G401 (cell line): ENCODE data around the gene PHPT1. TPM values are rescaled to one million over a fixed set of nuclear protein-coding genes. Genes with fewer than 3 reads are reported as not detected.
A peak's percentile ranks its signal among the peaks of the same experiment; 100 is the strongest.
"Not testable (repeated sequence)": the region's sequence is repeated elsewhere in the genome, so short reads cannot be mapped to it uniquely, and the experiment has no call there.

Experiments
- DNase-seq: peaks from one replicate; pipeline ENCODE4 v3.0.0-alpha.2; 2015; ENCODE audit warnings: low spot score
- in situ Hi-C: cut with HindIII; loops from 2 replicates; pipeline ENCODE4 v1.10.0; 2016; ENCODE audit warnings: low sequenced_read_pairs, mixed read lengths
- total RNA-seq: library from RNA; depleted of rRNA; stranded (reverse); fragments of >200 nt; shearing (Covaris generic); gene quantifications from 2 replicates; pipeline ENCODE4 v1.2.3, GENCODE V29; 2014; rRNA removed

Gene PHPT1
- 139 and 226 TPM in 2 replicates for total RNA-seq

DNA sequence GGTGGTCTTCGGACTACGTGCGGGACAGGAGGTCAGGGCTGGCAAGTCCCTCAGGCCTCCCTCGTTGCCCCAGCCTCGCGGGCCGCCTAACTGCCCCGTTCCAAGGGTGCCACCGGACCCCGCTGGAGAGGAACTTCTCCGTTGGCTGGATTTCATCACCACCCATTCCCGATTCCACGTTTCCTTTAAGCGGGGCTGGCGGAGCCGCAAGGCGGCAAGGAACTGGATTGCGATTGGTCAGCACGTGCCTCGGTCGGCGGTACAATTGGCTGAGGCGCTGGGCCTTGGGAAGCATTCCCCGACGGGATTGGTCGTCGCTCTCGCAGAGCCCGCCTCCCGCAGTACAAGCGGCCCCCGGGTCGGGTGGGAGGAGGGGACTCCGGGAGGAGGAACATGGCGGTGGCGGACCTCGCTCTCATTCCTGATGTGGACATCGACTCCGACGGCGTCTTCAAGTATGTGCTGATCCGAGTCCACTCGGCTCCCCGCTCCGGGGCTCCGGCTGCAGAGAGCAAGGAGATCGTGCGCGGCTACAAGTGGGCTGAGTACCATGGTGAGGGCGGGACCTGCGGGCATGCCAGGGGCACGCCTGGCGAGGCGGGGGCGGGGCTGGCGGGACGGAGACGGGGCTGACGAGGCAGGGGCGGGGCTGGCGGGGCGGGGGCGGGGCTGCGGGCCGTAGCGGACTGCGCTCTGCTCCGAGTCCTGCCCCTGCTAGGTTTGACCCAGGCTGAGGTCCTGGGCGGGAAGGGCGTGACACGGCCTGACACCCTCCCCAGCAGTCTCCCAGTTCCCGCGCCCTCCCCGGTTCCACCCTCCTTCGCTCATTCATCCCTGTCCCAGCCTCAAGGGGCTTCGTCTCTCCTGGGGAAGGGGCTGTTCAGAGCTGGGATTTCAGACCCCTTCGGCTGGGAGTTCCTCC, at the start of gene PHPT1:
TSS of gene PHPT1 (plus strand) at position 372 of the 922 bp plus-strand sequence. CDS start at position 394, 22 bp downstream.
- peak; percentile 99 for DNase-seq
- in situ Hi-C loops = no loop called here

DNA sequence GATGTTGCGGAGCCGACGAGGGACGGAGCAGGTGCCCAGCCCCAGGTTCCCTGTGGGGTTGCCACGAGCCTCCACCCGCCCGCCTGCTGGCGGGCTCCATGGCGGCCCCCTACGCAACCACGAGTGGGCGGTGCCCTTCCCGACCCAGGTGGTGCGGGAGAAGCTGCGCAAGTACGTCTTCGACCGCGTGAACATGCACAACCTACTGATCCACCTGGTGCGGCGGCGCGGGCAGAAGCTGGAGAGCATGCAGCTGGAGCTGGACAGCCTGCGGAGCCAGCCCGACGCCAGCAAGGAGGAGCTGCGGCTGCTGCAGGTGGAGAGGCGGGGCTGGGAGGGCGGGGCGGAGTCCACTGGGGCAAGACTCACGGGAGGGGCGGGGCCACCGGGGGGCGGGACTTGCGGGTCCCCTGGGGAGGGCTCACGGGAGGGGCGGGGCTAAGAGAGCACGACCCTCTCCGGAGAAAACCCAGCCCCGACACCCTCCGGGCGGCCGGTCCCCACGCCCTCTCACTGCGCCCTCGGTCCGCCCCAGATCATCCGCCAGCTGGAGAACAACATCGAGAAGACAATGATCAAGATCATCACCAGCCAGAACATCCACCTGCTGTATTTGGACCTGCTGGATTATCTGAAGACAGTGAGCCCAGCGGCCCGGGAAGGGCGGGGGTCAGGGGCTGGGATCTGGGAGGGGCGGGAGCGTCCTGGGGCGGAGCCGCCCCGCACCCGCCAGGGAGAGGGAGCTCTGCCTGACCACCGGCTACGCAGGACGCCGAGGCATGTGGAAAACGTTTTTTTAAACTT, 49.2 kb upstream of the PHPT1 start:
- DNase-seq = peak; percentile 89
- in situ Hi-C loops = no loop called here

DNA sequence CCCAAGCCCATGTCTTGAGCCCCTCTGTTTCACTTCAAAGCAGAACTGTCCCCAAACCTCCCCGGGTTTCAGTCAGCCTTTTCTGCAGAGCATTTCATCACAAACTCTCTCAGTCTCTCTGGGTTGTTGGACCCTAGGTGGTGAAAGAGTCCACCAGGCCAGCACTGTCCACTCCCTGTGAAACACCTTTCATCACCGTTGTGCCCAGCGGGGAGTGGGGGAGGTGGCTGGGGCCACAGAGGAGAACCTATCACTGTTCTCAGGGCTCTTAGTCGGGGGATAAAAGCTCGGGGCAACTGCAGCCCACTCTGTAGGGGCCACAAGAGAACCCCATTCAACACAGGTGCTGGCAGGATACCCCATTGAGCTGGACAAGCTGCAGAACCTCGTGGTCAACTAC, 46.9 kb upstream of the PHPT1 start:
- no peak for DNase-seq
- in situ Hi-C loops = no loop called here

DNA sequence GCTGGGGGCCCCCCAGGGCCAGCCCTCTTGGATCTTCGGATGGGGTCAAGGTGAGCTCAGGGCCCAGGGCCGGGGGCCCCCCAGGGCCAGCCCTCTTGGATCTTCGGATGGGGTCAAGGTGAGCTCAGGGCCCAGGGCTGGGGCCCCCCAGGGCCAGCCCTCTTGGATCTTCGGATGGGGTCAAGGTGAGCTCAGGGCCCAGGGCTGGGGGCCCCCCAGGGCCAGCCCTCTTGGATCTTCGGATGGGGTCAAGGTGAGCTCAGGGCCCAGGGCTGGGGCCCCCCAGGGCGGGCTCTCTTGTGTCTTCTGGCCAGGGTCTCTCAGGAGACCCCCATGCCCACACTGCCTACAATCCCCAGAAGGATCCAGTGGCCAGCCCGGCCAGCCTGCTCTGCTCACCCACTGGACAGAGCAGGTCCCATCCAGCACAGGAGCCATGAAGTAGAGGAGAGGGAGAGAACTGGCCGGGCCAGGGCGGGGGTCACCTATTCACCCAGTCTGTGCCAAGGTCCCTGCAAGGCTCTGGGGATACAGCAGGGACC, 46.1 kb upstream of the PHPT1 start:
- DNase-seq, in situ Hi-C loops: not testable (repeated sequence)

DNA sequence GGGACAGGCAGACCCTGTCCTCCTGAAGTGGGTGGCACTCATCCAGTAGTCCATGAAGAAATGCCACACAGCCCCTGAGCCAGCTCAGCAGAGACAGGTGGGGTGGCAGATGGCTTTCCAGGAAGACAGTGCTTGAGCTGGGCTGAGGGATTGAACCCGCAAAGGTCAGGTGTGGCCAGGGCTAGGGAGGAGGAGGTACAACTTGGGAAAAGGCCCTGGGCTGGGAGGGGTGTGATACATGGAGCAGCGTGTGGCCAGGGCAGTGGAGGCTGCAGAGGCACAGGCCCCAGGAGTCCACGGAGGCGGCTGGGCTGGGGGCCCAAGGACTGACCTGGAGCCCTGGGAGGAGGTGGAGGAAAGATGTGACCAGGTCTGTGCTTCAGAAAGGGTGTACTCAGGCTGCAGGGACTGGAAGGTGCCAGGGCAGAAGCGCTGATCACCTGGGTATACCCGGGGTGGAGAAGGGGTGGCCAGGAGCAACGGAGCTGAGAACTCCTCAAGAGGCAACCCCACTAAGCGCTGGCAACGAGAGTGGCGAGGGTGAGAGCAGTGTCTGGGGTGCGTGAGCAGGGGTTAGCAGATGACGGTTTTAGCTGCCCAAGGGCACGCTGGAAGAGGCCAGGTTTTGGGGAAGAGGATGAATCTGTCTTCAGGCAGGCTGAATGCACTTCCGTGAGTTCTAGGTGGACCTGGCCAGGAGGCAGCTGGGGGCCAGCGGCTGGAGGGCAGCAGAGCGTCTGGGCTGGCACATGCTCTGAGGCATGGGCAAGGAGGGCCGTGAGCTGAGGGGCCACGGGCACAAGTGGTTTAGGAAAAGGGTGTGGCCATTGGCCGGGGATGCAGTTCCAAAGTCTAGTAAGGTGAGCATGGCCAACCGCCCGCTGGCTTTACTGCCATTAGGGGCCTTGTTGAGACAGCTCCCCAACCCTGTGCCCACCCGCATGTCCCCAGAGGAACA, 45.4 kb upstream of the PHPT1 start:
- in situ Hi-C loops = no loop called here

GRCh38 chr9:136804509-136805206, 44.6 kb upstream of the PHPT1 start:
- no peak for DNase-seq
- in situ Hi-C loops = no loop called here

More for the DNA sequence above, 45.4 kb upstream of the PHPT1 start:
- DNase-seq = peak; percentile 69

DNA sequence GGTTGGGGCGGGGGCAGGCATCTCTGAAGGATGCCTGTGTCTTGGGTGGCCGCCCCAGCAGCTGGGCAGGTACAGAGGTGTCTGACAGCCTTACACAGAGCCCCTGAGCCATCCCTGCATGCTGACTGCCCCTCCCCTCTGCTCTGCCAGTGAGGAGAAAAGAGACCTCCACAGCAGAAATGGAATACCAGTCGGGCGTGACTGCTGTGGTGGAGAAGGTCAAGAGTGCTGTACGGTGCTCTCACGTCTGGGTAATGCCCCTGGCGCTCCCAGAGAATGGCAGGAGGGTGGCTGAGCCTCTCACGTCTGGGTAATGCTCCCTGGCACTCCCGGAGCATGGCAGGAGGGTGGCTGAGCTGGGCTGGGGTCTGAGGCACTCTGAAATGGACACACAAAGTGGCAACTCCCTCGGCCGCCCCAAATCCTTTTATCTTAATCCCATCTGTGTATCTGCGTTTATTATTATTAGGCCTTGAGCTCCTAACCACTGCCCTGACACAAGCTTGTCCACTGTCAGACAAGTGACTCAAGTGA, 43.9 kb upstream of the PHPT1 start:
- in situ Hi-C loops = no loop called here
- DNase-seq = no peak

- in situ Hi-C loops = no loop called here
- no peak for DNase-seq
Observed at GRCh38 chr9:136806067-136806466, 43.1 kb upstream of the PHPT1 start.

DNA sequence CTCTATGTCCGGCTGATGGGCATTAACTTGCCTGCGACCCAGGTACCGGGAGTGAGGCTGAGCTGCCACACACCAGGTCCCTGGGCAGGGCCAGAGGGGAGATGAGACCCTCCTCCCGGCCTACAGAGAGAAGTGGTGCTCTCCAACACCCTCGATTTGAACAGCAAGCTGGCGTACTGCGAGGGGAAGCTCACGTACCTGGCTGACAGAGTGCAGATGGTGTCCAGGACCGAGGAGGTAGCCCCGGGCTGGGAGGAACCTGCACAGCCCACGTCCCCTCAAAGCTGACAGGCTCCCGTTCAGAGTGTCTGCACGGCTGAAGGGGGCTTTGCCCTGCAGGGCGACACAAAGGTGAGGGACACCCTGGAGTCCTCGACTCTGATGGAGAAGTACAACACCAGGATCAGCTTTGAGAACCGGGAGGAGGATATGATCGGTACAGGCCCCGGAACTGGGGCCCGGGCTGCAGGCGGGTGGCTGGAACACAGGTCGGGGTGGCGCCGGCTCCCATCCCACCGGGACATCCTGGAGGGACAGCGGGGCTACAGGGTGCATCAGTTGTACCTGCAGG, 42.5 kb upstream of the PHPT1 start:
- in situ Hi-C loops = no loop called here
- DNase-seq = no peak

DNA sequence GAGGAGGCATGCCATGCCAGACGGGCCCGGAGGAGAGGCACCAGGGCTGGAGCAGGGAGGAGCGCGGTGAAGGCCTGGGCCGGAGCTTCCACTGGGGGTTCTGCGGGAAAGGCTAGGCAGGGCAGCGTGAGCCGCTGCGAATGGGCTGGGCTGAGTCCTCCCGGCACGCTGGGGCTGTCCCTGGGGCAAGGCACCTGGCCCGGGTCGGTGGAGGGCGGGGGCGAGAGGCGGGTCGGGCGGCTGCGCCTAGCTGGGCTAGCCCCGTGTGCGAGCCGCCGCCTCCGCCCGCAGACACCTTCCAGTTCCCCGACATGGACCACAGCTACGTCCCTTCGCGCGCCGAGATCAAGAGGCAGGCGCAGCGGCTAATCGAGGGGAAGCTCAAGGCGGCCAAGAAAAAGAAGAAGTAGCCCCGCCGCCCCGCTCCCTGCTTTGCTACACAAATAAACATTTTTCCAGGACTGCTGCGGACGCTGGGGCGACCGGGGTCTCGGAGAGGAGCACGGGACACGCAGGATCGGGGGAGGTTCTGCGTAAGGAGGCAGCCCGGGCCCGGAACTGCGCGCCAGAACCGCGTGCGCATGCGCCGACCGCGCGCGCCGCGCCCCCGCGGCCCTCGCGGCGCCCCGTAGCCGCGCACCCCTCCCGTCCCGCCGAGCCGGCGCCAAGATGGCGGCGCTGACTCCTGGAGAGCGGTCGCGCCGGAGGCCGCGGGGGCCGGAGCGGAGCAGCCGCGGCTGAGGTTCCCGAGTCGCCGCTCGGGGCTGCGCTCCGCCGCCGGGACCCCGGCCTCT, 41.7 kb upstream of the PHPT1 start, which contains the start of gene RABL6:
TSS of gene RABL6 (plus strand) at position 668 of the 794 bp plus-strand sequence. CDS start 249 bp downstream, outside the sequence.
- DNase-seq = peak; percentile 64
- in situ Hi-C loops = no loop called here

DNA sequence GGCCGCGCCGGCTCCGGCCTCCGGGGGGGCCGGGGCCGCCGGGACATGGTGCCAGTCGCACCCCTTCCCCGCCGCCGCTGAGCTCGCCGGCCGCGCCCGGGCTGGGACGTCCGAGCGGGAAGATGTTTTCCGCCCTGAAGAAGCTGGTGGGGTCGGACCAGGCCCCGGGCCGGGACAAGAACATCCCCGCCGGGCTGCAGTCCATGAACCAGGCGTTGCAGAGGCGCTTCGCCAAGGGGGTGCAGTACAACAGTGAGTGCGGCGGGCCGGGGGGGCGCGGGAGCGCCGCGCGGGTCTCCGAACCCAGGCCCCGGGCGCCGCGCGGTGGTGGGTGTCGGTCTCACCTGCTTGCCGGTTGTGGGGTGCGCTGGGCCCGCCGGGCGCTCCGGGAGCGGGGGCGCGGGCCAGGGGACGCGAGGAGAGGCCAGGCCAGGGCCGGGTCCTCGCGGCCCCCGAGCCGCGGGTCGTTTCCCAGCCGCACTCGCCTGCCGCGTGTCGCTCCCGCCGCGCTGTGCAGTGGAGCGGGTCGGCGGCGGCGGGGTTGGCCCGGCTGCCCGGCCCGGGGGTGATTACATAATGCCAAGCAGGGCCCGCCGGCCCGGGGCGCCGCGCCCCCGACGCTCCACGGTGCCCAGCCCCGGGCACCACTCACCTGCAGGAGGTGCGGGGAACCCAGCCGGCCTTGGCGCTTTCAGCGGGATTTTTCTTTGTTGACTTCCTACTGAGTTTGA, 41.0 kb upstream of the PHPT1 start:
- in situ Hi-C loops = no loop called here
- DNase-seq = no peak

DNA sequence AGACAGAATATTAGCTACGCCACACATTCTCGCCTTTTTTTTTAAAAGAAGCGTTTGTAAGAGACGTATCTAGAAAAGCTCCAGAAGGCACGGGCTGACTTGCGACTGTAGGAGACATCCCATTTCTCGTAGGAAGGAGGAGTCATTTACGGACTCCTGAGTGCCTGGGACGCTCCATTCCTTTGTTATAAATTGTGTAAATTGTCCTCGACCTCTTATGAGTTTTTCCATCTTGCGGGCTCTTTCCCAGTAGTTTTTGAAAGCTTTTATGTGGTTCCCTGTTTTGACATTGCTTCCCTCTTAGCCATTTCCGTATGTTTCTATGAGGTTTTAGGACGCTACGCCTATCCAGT, 40.4 kb upstream of the PHPT1 start:
- DNase-seq = no peak
- in situ Hi-C loops = no loop called here

GRCh38 chr9:136814725-136815421, 34.3 kb upstream of the PHPT1 start:
- DNase-seq = no peak
- in situ Hi-C loops = loop anchor here (10.0 kb wide), 1 partner anchor 120 kb away; no protein-coding TSS in a partner anchor

GRCh38 chr9:136815422-136815782, 33.8 kb upstream of the PHPT1 start:
- in situ Hi-C loops = loop anchor here (10.0 kb wide), 1 partner anchor 119 kb away; no protein-coding TSS in a partner anchor
- DNase-seq = no peak

GRCh38 chr9:136820971-136821825, 28.0 kb upstream of the PHPT1 start:
- DNase-seq = peak; percentile 64
- in situ Hi-C loops = no loop called here
